Measurements from ENCODE around the gene SPACDR. TPM values are rescaled to one million over a fixed set of nuclear protein-coding genes. Genes with fewer than 3 reads are reported as not detected.
A peak's percentile ranks its signal among the peaks of the same experiment; 100 is the strongest.

Gene SPACDR
- total and polyA plus RNA-seq, 9 of the 15 experiments (the other 6 are each of a cell fraction or from before 2014, with no cell fraction given): 0.07 to 0.55 (median 0.14) TPM; not detected in 1

GRCh38 chr7:100444311-100445278 is 19.5 kb downstream of the SPACDR start (continued):
- TF ChIP-seq, protein P1, sequence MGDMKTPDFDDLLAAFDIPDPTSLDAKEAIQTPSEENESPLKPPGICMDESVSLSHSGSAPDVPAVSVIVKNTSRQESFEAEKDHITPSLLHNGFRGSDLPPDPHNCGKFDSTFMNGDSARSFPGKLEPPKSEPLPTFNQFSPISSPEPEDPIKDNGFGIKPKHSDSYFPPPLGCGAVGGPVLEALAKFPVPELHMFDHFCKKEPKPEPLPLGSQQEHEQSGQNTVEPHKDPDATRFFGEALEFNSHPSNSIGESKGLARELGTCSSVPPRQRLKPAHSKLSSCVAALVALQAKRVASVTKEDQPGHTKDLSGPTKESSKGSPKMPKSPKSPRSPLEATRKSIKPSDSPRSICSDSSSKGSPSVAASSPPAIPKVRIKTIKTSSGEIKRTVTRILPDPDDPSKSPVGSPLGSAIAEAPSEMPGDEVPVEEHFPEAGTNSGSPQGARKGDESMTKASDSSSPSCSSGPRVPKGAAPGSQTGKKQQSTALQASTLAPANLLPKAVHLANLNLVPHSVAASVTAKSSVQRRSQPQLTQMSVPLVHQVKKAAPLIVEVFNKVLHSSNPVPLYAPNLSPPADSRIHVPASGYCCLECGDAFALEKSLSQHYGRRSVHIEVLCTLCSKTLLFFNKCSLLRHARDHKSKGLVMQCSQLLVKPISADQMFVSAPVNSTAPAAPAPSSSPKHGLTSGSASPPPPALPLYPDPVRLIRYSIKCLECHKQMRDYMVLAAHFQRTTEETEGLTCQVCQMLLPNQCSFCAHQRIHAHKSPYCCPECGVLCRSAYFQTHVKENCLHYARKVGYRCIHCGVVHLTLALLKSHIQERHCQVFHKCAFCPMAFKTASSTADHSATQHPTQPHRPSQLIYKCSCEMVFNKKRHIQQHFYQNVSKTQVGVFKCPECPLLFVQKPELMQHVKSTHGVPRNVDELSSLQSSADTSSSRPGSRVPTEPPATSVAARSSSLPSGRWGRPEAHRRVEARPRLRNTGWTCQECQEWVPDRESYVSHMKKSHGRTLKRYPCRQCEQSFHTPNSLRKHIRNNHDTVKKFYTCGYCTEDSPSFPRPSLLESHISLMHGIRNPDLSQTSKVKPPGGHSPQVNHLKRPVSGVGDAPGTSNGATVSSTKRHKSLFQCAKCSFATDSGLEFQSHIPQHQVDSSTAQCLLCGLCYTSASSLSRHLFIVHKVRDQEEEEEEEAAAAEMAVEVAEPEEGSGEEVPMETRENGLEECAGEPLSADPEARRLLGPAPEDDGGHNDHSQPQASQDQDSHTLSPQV (IDR thresholded peaks at IDR 0.05): peak; percentile 99
- TF ChIP-seq MNT (conservative IDR thresholded peaks at IDR 0.05): peak; percentile 93 to 96
- TF ChIP-seq CBFB (CRISPR knock-in tag; IDR thresholded peaks at IDR 0.05): peak; percentile 41; the same call in 1 of the 2 replicates
- TF ChIP-seq MCM3 (IDR thresholded peaks at IDR 0.05): no peak
- TF ChIP-seq, protein P2, sequence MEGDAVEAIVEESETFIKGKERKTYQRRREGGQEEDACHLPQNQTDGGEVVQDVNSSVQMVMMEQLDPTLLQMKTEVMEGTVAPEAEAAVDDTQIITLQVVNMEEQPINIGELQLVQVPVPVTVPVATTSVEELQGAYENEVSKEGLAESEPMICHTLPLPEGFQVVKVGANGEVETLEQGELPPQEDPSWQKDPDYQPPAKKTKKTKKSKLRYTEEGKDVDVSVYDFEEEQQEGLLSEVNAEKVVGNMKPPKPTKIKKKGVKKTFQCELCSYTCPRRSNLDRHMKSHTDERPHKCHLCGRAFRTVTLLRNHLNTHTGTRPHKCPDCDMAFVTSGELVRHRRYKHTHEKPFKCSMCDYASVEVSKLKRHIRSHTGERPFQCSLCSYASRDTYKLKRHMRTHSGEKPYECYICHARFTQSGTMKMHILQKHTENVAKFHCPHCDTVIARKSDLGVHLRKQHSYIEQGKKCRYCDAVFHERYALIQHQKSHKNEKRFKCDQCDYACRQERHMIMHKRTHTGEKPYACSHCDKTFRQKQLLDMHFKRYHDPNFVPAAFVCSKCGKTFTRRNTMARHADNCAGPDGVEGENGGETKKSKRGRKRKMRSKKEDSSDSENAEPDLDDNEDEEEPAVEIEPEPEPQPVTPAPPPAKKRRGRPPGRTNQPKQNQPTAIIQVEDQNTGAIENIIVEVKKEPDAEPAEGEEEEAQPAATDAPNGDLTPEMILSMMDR (IDR thresholded peaks at IDR 0.05 in 2 of 3, conservative IDR thresholded peaks at IDR 0.05 in 1 of 3; ENCODE audit: insufficient read depth in 2 of 3, low read depth in 1 of 3, low read length in 3 of 3): no peak
- TF ChIP-seq ZNF121 (CRISPR knock-in tag; conservative IDR thresholded peaks at IDR 0.05): no peak
- peak; percentile 89 for TF ChIP-seq SMARCE1 (IDR thresholded peaks at IDR 0.05)
- peak; percentile 96 for TF ChIP-seq JUND (IDR thresholded peaks at IDR 0.05; ENCODE audit: borderline replicate concordance, low read depth, low read length)
- peak; percentile 98 for TF ChIP-seq JUND (tag; IDR thresholded peaks at IDR 0.05; ENCODE audit: borderline replicate concordance, low read depth, low read length)
- TF ChIP-seq, protein P3, sequence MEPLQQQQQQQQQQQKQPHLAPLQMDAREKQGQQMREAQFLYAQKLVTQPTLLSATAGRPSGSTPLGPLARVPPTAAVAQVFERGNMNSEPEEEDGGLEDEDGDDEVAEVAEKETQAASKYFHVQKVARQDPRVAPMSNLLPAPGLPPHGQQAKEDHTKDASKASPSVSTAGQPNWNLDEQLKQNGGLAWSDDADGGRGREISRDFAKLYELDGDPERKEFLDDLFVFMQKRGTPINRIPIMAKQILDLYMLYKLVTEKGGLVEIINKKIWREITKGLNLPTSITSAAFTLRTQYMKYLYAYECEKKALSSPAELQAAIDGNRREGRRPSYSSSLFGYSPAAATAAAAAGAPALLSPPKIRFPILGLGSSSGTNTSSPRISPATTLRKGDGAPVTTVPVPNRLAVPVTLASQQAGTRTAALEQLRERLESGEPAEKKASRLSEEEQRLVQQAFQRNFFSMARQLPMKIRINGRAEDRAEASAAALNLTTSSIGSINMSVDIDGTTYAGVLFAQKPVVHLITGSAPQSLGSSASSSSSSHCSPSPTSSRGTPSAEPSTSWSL (CRISPR knock-in tag; IDR thresholded peaks at IDR 0.05; ENCODE audit: borderline replicate concordance): no peak
- peak; percentile 84; the same call in 1 of the 2 replicates for TF ChIP-seq NCOA1 (IDR thresholded peaks at IDR 0.05; ENCODE audit: low read depth)
- no peak for TF ChIP-seq ZNF551 (CRISPR knock-in tag; IDR thresholded peaks at IDR 0.05)
- TF ChIP-seq BRF1 (IDR thresholded peaks at IDR 0.05; ENCODE audit: borderline replicate concordance, extremely low read depth, insufficient read length): no peak
- no peak for TF ChIP-seq ZBTB8A (IDR thresholded peaks at IDR 0.05; ENCODE audit: partially characterized antibody)
- TF ChIP-seq RNF2 (IDR thresholded peaks at IDR 0.05): peak; percentile 86
- TF ChIP-seq TOE1 (IDR thresholded peaks at IDR 0.05; ENCODE audit: borderline replicate concordance): peak; percentile 90
- TF ChIP-seq TOE1 (CRISPR knock-in tag; IDR thresholded peaks at IDR 0.05; ENCODE audit: borderline replicate concordance, low read depth): no peak
- no peak for TF ChIP-seq POU5F1 (IDR thresholded peaks at IDR 0.05; ENCODE audit: borderline replicate concordance, low read depth, low read length, partially characterized antibody)

All from K562 (cell line).